ENCODE results near the gene RNU1-3. TPM values are rescaled to one million over a fixed set of nuclear protein-coding genes. Genes with fewer than 3 reads are reported as not detected.
A peak's percentile ranks its signal among the peaks of the same experiment; 100 is the strongest.
"Not testable (repeated sequence)": the region's sequence is repeated elsewhere in the genome, so short reads cannot be mapped to it uniquely, and the experiment has no call there.

The RNU1-3 gene
- total and polyA plus RNA-seq, 9 of the 15 experiments (the other 6 are each of a cell fraction or from before 2014, with no cell fraction given), result under 0.01 to 32,823 (median 2,538) TPM; not detected in 4

DNA sequence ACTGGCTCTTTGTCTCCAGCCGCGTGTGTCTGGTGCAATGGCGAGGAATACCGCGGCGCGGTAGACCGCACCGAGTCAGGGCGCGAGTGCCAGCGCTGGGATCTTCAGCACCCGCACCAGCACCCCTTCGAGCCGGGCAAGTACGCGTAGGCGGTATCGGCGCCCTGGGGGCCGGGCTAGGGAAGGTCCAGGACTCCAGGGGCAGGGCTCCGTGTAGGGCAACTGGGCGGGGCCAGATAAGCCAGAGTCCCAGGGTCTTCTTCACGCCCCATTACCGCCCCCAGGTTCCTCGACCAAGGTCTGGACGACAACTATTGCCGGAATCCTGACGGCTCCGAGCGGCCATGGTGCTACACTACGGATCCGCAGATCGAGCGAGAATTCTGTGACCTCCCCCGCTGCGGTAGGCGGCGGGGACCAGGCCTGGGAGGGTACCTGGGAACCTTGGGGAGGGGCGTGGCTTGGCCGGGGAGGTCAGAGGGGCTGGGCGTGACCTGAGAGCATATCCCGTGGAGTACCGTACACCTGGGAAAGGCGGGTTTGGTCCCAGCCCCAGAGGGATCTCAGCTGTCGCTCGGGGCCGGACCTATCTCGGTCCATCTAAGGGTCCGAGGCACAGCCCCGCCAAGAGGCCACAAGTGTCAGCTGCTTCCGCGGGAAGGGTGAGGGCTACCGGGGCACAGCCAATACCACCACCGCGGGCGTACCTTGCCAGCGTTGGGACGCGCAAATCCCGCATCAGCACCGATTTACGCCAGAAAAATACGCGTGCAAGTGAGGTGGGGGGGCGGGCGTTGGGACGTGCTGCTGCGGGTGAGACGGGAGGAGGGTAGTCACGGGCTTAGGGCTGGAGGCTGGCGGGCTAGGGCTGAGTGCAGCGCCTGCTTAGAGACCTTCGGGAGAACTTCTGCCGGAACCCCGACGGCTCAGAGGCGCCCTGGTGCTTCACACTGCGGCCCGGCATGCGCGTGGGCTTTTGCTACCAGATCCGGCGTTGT, 19.3 kb downstream of the RNU1-3 start:
- in situ Hi-C loops (cut with MboI); H3K27me3 ChIP-seq (ENCODE audit: control insufficient read depth in 2 of 2, insufficient read depth in 2 of 2, low read length in 2 of 2); H3K36me3 ChIP-seq (ENCODE audit: control insufficient read depth, insufficient read depth, low read length); CTCF ChIA-PET (ENCODE audit: low intra/inter-chr PET ratio); H3K9ac ChIP-seq (ENCODE audit: insufficient read depth in 1 of 2, low read depth in 2 of 2, low read length in 2 of 2); H3K4me2 ChIP-seq (ENCODE audit: insufficient read depth, low read length); ATAC-seq; H4K20me1 ChIP-seq (replicated peaks; ENCODE audit: control insufficient read depth, insufficient read depth, low read length); intact Hi-C loops (cut with micrococcal nuclease); H3K4me3 ChIP-seq; BruUV-seq (replicated peaks); H3K27ac ChIP-seq (ENCODE audit: extremely low read depth, low read depth, low read length); H3K9me3 ChIP-seq (replicated peaks; ENCODE audit: control insufficient read depth, insufficient read depth, low read depth, low read length); H2AFZ ChIP-seq (ENCODE audit: low read depth, low read length); FAIRE-seq; H3K9me1 ChIP-seq (ENCODE audit: control insufficient read depth, insufficient read depth, low read length); POLR2A ChIA-PET; DNase-seq (ENCODE audit: extremely low read depth in 1 of 4, low spot score in 3 of 4): not testable (repeated sequence)
- TF ChIP-seq, protein P1, sequence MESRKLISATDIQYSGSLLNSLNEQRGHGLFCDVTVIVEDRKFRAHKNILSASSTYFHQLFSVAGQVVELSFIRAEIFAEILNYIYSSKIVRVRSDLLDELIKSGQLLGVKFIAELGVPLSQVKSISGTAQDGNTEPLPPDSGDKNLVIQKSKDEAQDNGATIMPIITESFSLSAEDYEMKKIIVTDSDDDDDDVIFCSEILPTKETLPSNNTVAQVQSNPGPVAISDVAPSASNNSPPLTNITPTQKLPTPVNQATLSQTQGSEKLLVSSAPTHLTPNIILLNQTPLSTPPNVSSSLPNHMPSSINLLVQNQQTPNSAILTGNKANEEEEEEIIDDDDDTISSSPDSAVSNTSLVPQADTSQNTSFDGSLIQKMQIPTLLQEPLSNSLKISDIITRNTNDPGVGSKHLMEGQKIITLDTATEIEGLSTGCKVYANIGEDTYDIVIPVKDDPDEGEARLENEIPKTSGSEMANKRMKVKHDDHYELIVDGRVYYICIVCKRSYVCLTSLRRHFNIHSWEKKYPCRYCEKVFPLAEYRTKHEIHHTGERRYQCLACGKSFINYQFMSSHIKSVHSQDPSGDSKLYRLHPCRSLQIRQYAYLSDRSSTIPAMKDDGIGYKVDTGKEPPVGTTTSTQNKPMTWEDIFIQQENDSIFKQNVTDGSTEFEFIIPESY (CRISPR knock-in tag; IDR thresholded peaks at IDR 0.05), result peak; percentile 55
- 95% methylated on average over 41 of the region's 84 CpGs for WGBS (ENCODE audit: insufficient coverage, low coverage, missing lambda C conversion rate)
- Histone ChIP-seq H3K79me2 (ENCODE audit: control insufficient read depth, insufficient read depth, low read length) (peaks cover 24% of the 10 kb centered on the region), H3K4me1 (replicated peaks in 1 of 2; ENCODE audit: control insufficient read depth in 2 of 2, insufficient read depth in 2 of 2, low read length in 2 of 2) (peaks cover 19 to 40% of the 10 kb centered on the region in 2 experiments)

DNA sequence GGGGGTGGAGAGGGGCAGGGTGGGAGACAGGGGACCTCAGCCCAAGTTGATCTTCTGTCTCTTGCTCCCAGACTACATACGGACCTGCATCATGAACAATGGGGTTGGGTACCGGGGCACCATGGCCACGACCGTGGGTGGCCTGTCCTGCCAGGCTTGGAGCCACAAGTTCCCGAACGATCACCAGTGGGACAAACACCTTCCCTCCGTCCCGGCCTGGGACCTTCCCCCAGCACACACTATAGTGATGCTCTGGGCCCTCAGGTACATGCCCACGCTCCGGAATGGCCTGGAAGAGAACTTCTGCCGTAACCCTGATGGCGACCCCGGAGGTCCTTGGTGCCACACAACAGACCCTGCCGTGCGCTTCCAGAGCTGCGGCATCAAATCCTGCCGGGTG, 20.0 kb downstream of the RNU1-3 start:
- DNase-seq (ENCODE audit: extremely low read depth in 1 of 4, low spot score in 3 of 4); intact Hi-C loops (cut with micrococcal nuclease); POLR2A ChIA-PET; CTCF ChIA-PET (ENCODE audit: low intra/inter-chr PET ratio); H4K20me1 ChIP-seq (replicated peaks; ENCODE audit: control insufficient read depth, insufficient read depth, low read length); H3K9me3 ChIP-seq (replicated peaks; ENCODE audit: control insufficient read depth, insufficient read depth, low read depth, low read length); H3K27me3 ChIP-seq (ENCODE audit: control insufficient read depth in 2 of 2, insufficient read depth in 2 of 2, low read length in 2 of 2); H3K9me1 ChIP-seq (ENCODE audit: control insufficient read depth, insufficient read depth, low read length); in situ Hi-C loops (cut with MboI); FAIRE-seq; H3K4me2 ChIP-seq (ENCODE audit: insufficient read depth, low read length); H3K27ac ChIP-seq (ENCODE audit: extremely low read depth, low read depth, low read length); H3K4me3 ChIP-seq; H2AFZ ChIP-seq (ENCODE audit: low read depth, low read length); H3K9ac ChIP-seq (ENCODE audit: insufficient read depth in 1 of 2, low read depth in 2 of 2, low read length in 2 of 2); ATAC-seq; BruUV-seq (replicated peaks): not testable (repeated sequence)
- Histone ChIP-seq H3K4me1 (replicated peaks in 1 of 2; ENCODE audit: control insufficient read depth in 2 of 2, insufficient read depth in 2 of 2, low read length in 2 of 2) (peaks cover 20 to 47% of the 10 kb centered on the region in 2 experiments), H3K79me2 (ENCODE audit: control insufficient read depth, insufficient read depth, low read length) (peaks cover 31% of the 10 kb centered on the region), H3K36me3 (ENCODE audit: control insufficient read depth, insufficient read depth, low read length) (peaks cover 15% of the 10 kb centered on the region; the same call in 2 of the 3 replicates)
- 94% methylated on average over 6 of the region's 17 CpGs for WGBS (ENCODE audit: insufficient coverage, low coverage, missing lambda C conversion rate)

DNA sequence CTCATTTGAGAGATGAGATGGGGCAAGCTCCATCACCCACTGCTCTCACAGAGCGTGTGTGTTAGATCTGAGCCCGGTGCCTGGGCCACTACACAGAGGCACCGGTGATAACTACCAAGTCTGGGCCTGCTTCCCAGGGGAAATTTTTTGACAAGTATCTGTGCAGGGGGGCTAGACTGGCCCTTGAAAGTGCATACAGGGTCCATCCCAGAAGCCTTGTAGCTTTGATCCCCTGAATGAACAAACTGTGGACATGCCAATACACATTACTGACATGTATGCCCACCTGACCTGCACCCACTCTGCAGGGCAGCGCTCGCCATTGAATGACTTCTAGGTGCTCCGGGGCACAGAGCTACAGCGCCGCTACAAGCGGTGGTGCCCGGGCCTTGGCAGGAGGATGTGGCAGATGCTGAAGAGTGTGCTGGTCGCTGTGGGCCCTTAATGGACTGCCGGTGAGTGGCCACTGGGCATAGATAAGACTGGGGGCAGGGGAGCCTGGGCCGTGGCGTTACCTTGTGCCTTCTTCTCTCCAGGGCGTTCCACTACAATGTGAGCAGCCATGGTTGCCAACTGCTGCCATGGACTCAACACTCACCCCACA, 20.6 kb downstream of the RNU1-3 start:
- POLR2A ChIA-PET, result interaction anchor here (1.1 kb wide), 1 partner anchor 25 kb away, joined by 3 read pairs; no protein-coding TSS in a partner anchor
- FAIRE-seq; H3K27me3 ChIP-seq (ENCODE audit: control insufficient read depth in 2 of 2, insufficient read depth in 2 of 2, low read length in 2 of 2); ATAC-seq; H3K4me3 ChIP-seq; H3K9me3 ChIP-seq (replicated peaks; ENCODE audit: control insufficient read depth, insufficient read depth, low read depth, low read length); BruUV-seq (replicated peaks); in situ Hi-C loops (cut with MboI); H3K9ac ChIP-seq (ENCODE audit: insufficient read depth in 1 of 2, low read depth in 2 of 2, low read length in 2 of 2); CTCF ChIA-PET (ENCODE audit: low intra/inter-chr PET ratio); H3K27ac ChIP-seq (ENCODE audit: extremely low read depth, low read depth, low read length); H4K20me1 ChIP-seq (replicated peaks; ENCODE audit: control insufficient read depth, insufficient read depth, low read length); H3K4me2 ChIP-seq (ENCODE audit: insufficient read depth, low read length); DNase-seq (ENCODE audit: extremely low read depth in 1 of 4, low spot score in 3 of 4); H3K9me1 ChIP-seq (ENCODE audit: control insufficient read depth, insufficient read depth, low read length); intact Hi-C loops (cut with micrococcal nuclease); H2AFZ ChIP-seq (ENCODE audit: low read depth, low read length): not testable (repeated sequence)
- peaks cover 20 to 47% of the 10 kb centered on the region in 2 experiments for H3K4me1 ChIP-seq (replicated peaks in 1 of 2; ENCODE audit: control insufficient read depth in 2 of 2, insufficient read depth in 2 of 2, low read length in 2 of 2)
- peaks cover 21% of the 10 kb centered on the region for H3K36me3 ChIP-seq (ENCODE audit: control insufficient read depth, insufficient read depth, low read length)
- WGBS (ENCODE audit: insufficient coverage, low coverage, missing lambda C conversion rate), result 88% methylated on average over 15 of the region's 15 CpGs
- H3K79me2 ChIP-seq (ENCODE audit: control insufficient read depth, insufficient read depth, low read length), result peaks cover 37% of the 10 kb centered on the region
